Right atrium auricular region (tissue), 2 donors: ENCODE results near the gene GAREM1. TPM values are rescaled to one million over a fixed set of nuclear protein-coding genes. Genes with fewer than 3 reads are reported as not detected.

Experiments used
- DNase-seq: peaks from one replicate; pipeline ENCODE4 v3.0.0-alpha.2; 2019; ENCODE audit warnings: low spot score
- H3K27ac ChIP-seq, 2 donors: fragments of 200-600 bp; sonication (generic); 1 replicate in 1 of 2; 2 replicates in 1 of 2; pipeline ENCODE4 v1.5.1; 2016 to 2019
- H3K27me3 ChIP-seq, 2 donors: fragments of 200-600 bp; sonication (generic); one replicate each; pipeline versions ENCODE4 v1.5.1 to v1.6.0; 2017 to 2019
- H3K36me3 ChIP-seq: fragments of 200-600 bp; sonication (generic); one replicate; pipeline ENCODE4 v1.5.1; 2016
- H3K4me1 ChIP-seq, 2 donors: fragments of 200-600 bp; sonication (generic); one replicate each; pipeline versions ENCODE4 v1.5.1 to v1.6.0; 2017 to 2019
- H3K4me3 ChIP-seq, 2 donors: fragments of 200-600 bp; sonication (generic); 1 replicate in 1 of 2; 2 replicates in 1 of 2; pipeline ENCODE4 v1.5.1; 2017 to 2019; ENCODE audit warnings: mild to moderate bottlenecking in 1 of 2, moderate library complexity in 1 of 2
- H3K9me3 ChIP-seq, 2 donors: fragments of 200-600 bp; sonication (generic); one replicate each; pipeline ENCODE4 v1.5.1; 2019
- CTCF ChIP-seq, 2 donors: fragments of 200-600 bp; sonication (generic); IDR thresholded peaks; one replicate each; pipeline ENCODE4 v1.5.1; 2019; ENCODE audit warnings: antibody characterized with exemption in 2 of 2
- total RNA-seq, 2 donors: library from RNA; depleted of rRNA; stranded (reverse); fragments of >200 nt; gene quantifications; one replicate each; pipeline ENCODE4 v1.1.0, GENCODE V29; 2016

GAREM1 gene
- total RNA-seq, 2 donors from 2014 or later = 13.6 to 19.3 TPM

GRCh38 chr18:32257084-32257785, 213.4 kb downstream of the GAREM1 start:
- H3K9me3 ChIP-seq = no peaks in the 10 kb centered on the region
- DNase-seq = no peak
- no peak for TF ChIP-seq CTCF (IDR thresholded peaks at IDR 0.05)
- no peaks in the 10 kb centered on the region for H3K36me3 ChIP-seq
- no peak overlapping the region for H3K27ac ChIP-seq
- H3K4me1 ChIP-seq = no peaks in the 10 kb centered on the region
- no peaks in the 10 kb centered on the region for H3K27me3 ChIP-seq
- no peak overlapping the region for H3K4me3 ChIP-seq

GRCh38 chr18:32255570-32255969, 215.1 kb downstream of the GAREM1 start:
- DNase-seq = no peak
- no peak for TF ChIP-seq CTCF (IDR thresholded peaks at IDR 0.05)
- no peaks in the 10 kb centered on the region for H3K4me1 ChIP-seq
- no peaks in the 10 kb centered on the region for H3K36me3 ChIP-seq
- no peaks in the 10 kb centered on the region for H3K9me3 ChIP-seq
- H3K4me3 ChIP-seq = no peak overlapping the region
- no peak overlapping the region for H3K27ac ChIP-seq
- H3K27me3 ChIP-seq = no peaks in the 10 kb centered on the region

- DNase-seq = no peak
- H3K9me3 ChIP-seq = no peaks in the 10 kb centered on the region
- no peaks in the 10 kb centered on the region for H3K27me3 ChIP-seq
- no peak overlapping the region for H3K27ac ChIP-seq
- TF ChIP-seq CTCF (IDR thresholded peaks at IDR 0.05) = no peak
- H3K4me3 ChIP-seq = no peak overlapping the region
- no peaks in the 10 kb centered on the region for H3K4me1 ChIP-seq
- H3K36me3 ChIP-seq = no peaks in the 10 kb centered on the region
These were observed 218.4 kb downstream of the GAREM1 start for GRCh38 chr18:32252141-32252860.

- H3K36me3 ChIP-seq = no peaks in the 10 kb centered on the region
- no peak overlapping the region for H3K27ac ChIP-seq
- no peaks in the 10 kb centered on the region for H3K9me3 ChIP-seq
- no peaks in the 10 kb centered on the region for H3K27me3 ChIP-seq
- H3K4me1 ChIP-seq = no peaks in the 10 kb centered on the region
- no peak for DNase-seq
- H3K4me3 ChIP-seq = no peak overlapping the region
- TF ChIP-seq CTCF (IDR thresholded peaks at IDR 0.05) = no peak
These were observed 219.2 kb downstream of the GAREM1 start for GRCh38 chr18:32251466-32251865.

- Histone ChIP-seq H3K27me3 (no peaks in the 10 kb centered on the region), H3K36me3 (no peaks in the 10 kb centered on the region), H3K4me3 (no peak overlapping the region), H3K4me1 (no peaks in the 10 kb centered on the region), H3K27ac (no peak overlapping the region), H3K9me3 (no peaks in the 10 kb centered on the region)
- no peak for DNase-seq
- no peak for TF ChIP-seq CTCF (IDR thresholded peaks at IDR 0.05)
These were observed 221.3 kb downstream of the GAREM1 start for GRCh38 chr18:32249147-32249929.
